ENCODE results near the gene SLC22A5. TPM values are rescaled to one million over a fixed set of nuclear protein-coding genes. Genes with fewer than 3 reads are reported as not detected.

Gene SLC22A5
- total and polyA plus RNA-seq, 10 of the 15 experiments (the other 5 are each of a cell fraction or from before 2014, with no cell fraction given), result 1.1 to 4.4 (median 2.3) TPM

- no peak for TF ChIP-seq REST (IDR thresholded peaks at IDR 0.05; ENCODE audit: low read depth, low read length)
- TF ChIP-seq ZNF687 (IDR thresholded peaks at IDR 0.05), result peak; percentile 97; the same call in 1 of the 2 replicates
- 0 out of 2 replicates have a peak, but pooled peaks have one; percentile 17 for TF ChIP-seq JUND (IDR thresholded peaks at IDR 0.05; ENCODE audit: low read depth, low read length)
- TF ChIP-seq EED (IDR thresholded peaks at IDR 0.05; ENCODE audit: low read depth), result peak; percentile 81
- no peak for TF ChIP-seq BRCA1 (IDR thresholded peaks at IDR 0.05; ENCODE audit: low read depth, low read length)
- TF ChIP-seq ZNF592 (IDR thresholded peaks at IDR 0.05), result peak; percentile 8; the same call in 1 of the 2 replicates
- TF ChIP-seq RCOR1 (conservative IDR thresholded peaks at IDR 0.05; ENCODE audit: low read depth, low read length), result 0 out of 2 replicates have a peak, but pooled peaks have one; percentile 9
- TF ChIP-seq E2F4 (IDR thresholded peaks at IDR 0.05; ENCODE audit: low read depth, low read length), result no peak
- TF ChIP-seq ZSCAN29 (IDR thresholded peaks at IDR 0.05), result no peak
- TF ChIP-seq E4F1 (IDR thresholded peaks at IDR 0.05; ENCODE audit: borderline replicate concordance, partially characterized antibody), result no peak
These were observed 55.8 kb downstream of the SLC22A5 start (continued) for GRCh38 chr5:132425009-132425937.

Data from GM12878 (cell line).